GM23338 (cell line): ENCODE results near the gene FBXO2. TPM values are rescaled to one million over a fixed set of nuclear protein-coding genes. Genes with fewer than 3 reads are reported as not detected.

Experiments used
- ATAC-seq: fragments of 200-7000 bp; cut with Tn5 transposase; 3 replicates; pipeline ENCODE4 v1.9.1; 2020
- DNase-seq: peaks from one replicate; pipeline ENCODE4 v3.0.0-alpha.2; 2015; ENCODE audit warnings: low spot score
- H2AFZ ChIP-seq: fragments of 200-600 bp; sonication (generic); 2 replicates; pipeline ENCODE4 v1.8.0; 2016; ENCODE audit warnings: antibody characterized with exemption, mild to moderate bottlenecking, moderate library complexity
- H3F3A ChIP-seq: fragments of 200-600 bp; sonication (generic); replicated peaks from 2 replicates; pipeline ENCODE4 v1.8.0; 2017; ENCODE audit warnings: antibody characterized with exemption, mixed run types, low read depth
- H3K27ac ChIP-seq: fragments of 200-600 bp; sonication (generic); 2 replicates; pipeline ENCODE4 v1.6.1; 2016; ENCODE audit warnings: low read depth
- H3K27me3 ChIP-seq: fragments of 200-600 bp; sonication (generic); 2 replicates; pipeline ENCODE4 v1.8.0; 2016; ENCODE audit warnings: mild to moderate bottlenecking, mixed run types, moderate library complexity; ENCODE audit not compliant: insufficient read depth
- H3K36me3 ChIP-seq: fragments of 200-600 bp; sonication (generic); 2 replicates; pipeline ENCODE4 v1.8.0; 2016; ENCODE audit warnings: mild to moderate bottlenecking; ENCODE audit not compliant: insufficient read depth
- H3K4me1 ChIP-seq: fragments of 200-600 bp; sonication (generic); 2 replicates; pipeline ENCODE4 v1.8.0; 2016; ENCODE audit warnings: mild to moderate bottlenecking, moderate library complexity; ENCODE audit not compliant: insufficient read depth
- H3K4me2 ChIP-seq: fragments of 200-600 bp; sonication (generic); 2 replicates; pipeline ENCODE4 v1.7.1; 2017; ENCODE audit warnings: mixed run types
- H3K4me3 ChIP-seq: fragments of 200-600 bp; sonication (generic); 2 replicates; pipeline ENCODE4 v1.6.1; 2016; ENCODE audit warnings: mixed run types
- H3K79me2 ChIP-seq: fragments of 200-600 bp; sonication (generic); replicated peaks from 2 replicates; pipeline ENCODE4 v1.8.0; 2017; ENCODE audit warnings: mild to moderate bottlenecking; ENCODE audit not compliant: insufficient read depth
- H3K9me2 ChIP-seq: fragments of 200-600 bp; sonication (generic); 2 replicates; pipeline ENCODE4 v1.8.0; 2017; ENCODE audit not compliant: insufficient read depth
- H4K20me1 ChIP-seq: fragments of 200-600 bp; sonication (generic); replicated peaks from 2 replicates; pipeline ENCODE4 v1.8.0; 2017; ENCODE audit warnings: mild to moderate bottlenecking; ENCODE audit not compliant: insufficient read depth
- H3K27ac Mint-ChIP-seq: 2 replicates; pipeline ENCODE4 v1.8.0; 2020; ENCODE audit warnings: inconsistent platforms, mild to moderate bottlenecking, moderate library complexity, mixed read lengths
- H3K27me3 Mint-ChIP-seq: 3 replicates; pipeline ENCODE4 v1.8.0; 2022; ENCODE audit warnings: low read depth, mild to moderate bottlenecking, moderate library complexity, mixed read lengths, inconsistent platforms; ENCODE audit not compliant: insufficient read depth, poor library complexity
- H3K36me3 Mint-ChIP-seq: 3 replicates; pipeline ENCODE4 v1.8.0; 2021; ENCODE audit warnings: low read depth, mild to moderate bottlenecking, inconsistent platforms, moderate library complexity, mixed read lengths
- H3K4me1 Mint-ChIP-seq: 3 replicates; pipeline ENCODE4 v1.8.0; 2020; ENCODE audit warnings: mild to moderate bottlenecking, inconsistent platforms, mixed read lengths
- H3K4me3 Mint-ChIP-seq: 3 replicates; pipeline ENCODE4 v1.8.0; 2021; ENCODE audit warnings: moderate library complexity, mild to moderate bottlenecking, inconsistent platforms, mixed read lengths
- H3K9me3 Mint-ChIP-seq: 3 replicates; pipeline ENCODE4 v1.8.0; 2020; ENCODE audit warnings: moderate library complexity, mild to moderate bottlenecking, inconsistent platforms, mixed read lengths
- CREB1 ChIP-seq: fragments of 250-450 bp; sonication (Bioruptor Pico); IDR thresholded peaks from 2 replicates; pipeline ENCODE4 v1.5.0; 2020; ENCODE audit warnings: low read depth, mild to moderate bottlenecking, moderate library complexity
- CTCF ChIP-seq, 2 experiments: fragments of 200-600 bp in 1 of 2; sonication (generic) in 1 of 2; conservative IDR thresholded peaks; 2 replicates each; pipeline versions ENCODE4 v1.5.1 to v1.6.1; 2016 to 2017; ENCODE audit warnings: antibody characterized with exemption in 2 of 2, low read depth in 2 of 2, mild to moderate bottlenecking in 2 of 2, moderate library complexity in 1 of 2
- NANOG ChIP-seq: IDR thresholded peaks from 2 replicates; pipeline ENCODE4 v1.6.1; 2016; ENCODE audit warnings: antibody characterized with exemption, borderline replicate concordance
- POLR2AphosphoS5 ChIP-seq: IDR thresholded peaks from 2 replicates; pipeline ENCODE4 v1.6.1; 2016; ENCODE audit warnings: antibody characterized with exemption, low read depth
- STAT1 ChIP-seq: IDR thresholded peaks from one replicate; pipeline ENCODE4 v1.6.1; 2016; ENCODE audit warnings: antibody characterized with exemption; ENCODE audit not compliant: unreplicated experiment
- polyA plus RNA-seq: library from polyadenylated mRNA; unstranded; fragments of >200 nt; fragmentation: Nextera tagmentation; extraction: Ambion mirVana; gene quantifications from 2 replicates; pipeline ENCODE4 v1.2.1, GENCODE V29; 2016
- total RNA-seq: library from RNA; depleted of rRNA; stranded (reverse); fragments of >200 nt; shearing (Covaris generic); gene quantifications from 2 replicates; pipeline ENCODE4 v1.2.3, GENCODE V29; 2014

FBXO2 gene
- total and polyA plus RNA-seq, 2 experiments from 2014 or later, result 44.4 to 84.6 TPM

DNA sequence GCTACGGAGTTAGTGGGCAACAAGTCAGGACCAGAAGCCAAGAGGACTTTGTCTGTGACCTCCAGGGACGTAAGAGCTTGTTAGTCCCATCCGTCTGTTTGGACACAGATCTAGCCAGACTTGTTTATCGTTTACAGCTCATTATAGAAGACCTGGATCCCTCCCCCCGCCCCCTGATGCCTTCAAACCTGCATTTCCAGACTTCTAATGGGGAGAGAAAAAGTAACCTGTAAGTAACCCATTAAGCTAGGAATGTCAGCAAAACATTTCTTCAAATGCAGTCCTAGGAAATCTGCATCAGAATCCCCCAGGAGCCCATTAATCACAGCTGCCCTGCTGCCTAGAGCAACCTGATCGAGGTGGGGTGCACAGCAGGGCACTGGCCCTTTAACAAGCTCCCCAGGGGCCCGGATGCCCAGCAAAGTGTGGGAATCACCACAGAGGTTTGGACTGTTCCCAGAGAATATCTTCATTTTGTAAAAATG is 28.1 kb upstream of the FBXO2 start:
- H3K4me3 ChIP-seq, result peak overlapping the region; percentile 97
- no peak overlapping the region for H2AFZ ChIP-seq
- H3K79me2 ChIP-seq, result peaks cover 75% of the 10 kb centered on the region
- H3K36me3 ChIP-seq, result peaks cover 11% of the 10 kb centered on the region
- TF ChIP-seq NANOG, result peak; percentile 89
- TF ChIP-seq POLR2AphosphoS5, result peak; percentile 52
- TF ChIP-seq CREB1, result no peak
- DNase-seq (peak; percentile 96), ATAC-seq (peak; percentile 47)
- Mint-ChIP-seq H3K27me3 (peaks cover 14% of the 10 kb centered on the region), H3K4me1 (peaks cover 58% of the 10 kb centered on the region), H3K9me3 (no peaks in the 10 kb centered on the region; the same call in 2 of the 3 replicates), H3K27ac (peak overlapping the region; percentile 96), H3K36me3 (peaks cover 52% of the 10 kb centered on the region), H3K4me3 (peak overlapping the region; percentile 84)
- H3K27ac ChIP-seq, result peak overlapping the region; percentile 100
- H3K9me2 ChIP-seq, result no peaks in the 10 kb centered on the region
- peaks cover 58% of the 10 kb centered on the region for H3K4me1 ChIP-seq
- H3K27me3 ChIP-seq, result no peaks in the 10 kb centered on the region
- peak overlapping the region; percentile 79 for H3K4me2 ChIP-seq
- peaks cover 45% of the 10 kb centered on the region for H3F3A ChIP-seq
- peaks cover 24% of the 10 kb centered on the region for H4K20me1 ChIP-seq

GRCh38 chr1:11681071-11681771 is 27.0 kb upstream of the FBXO2 start, which contains the start of gene MAD2L2:
MAD2L2 (minus strand) TSS chr1:11681148; CDS start chr1:11680601, 547 bp downstream.
- Mint-ChIP-seq H3K36me3 (peaks cover 57% of the 10 kb centered on the region), H3K9me3 (no peaks in the 10 kb centered on the region; the same call in 2 of the 3 replicates), H3K27me3 (peaks cover 13% of the 10 kb centered on the region), H3K4me1 (peaks cover 57% of the 10 kb centered on the region), H3K27ac (peak within 1 kb of the TSS; percentile 96), H3K4me3 (peak within 1 kb of the TSS; percentile 85)
- Histone ChIP-seq H3K4me3 (peak within 1 kb of the TSS; percentile 97), H3K4me2 (peak within 1 kb of the TSS; percentile 79), H3K4me1 (peaks cover 53% of the 10 kb centered on the region), H3K36me3 (peaks cover 18% of the 10 kb centered on the region), H3K9me2 (no peaks in the 10 kb centered on the region), H4K20me1 (peaks cover 24% of the 10 kb centered on the region), H3K27ac (peak within 1 kb of the TSS; percentile 100), H3K79me2 (peaks cover 68% of the 10 kb centered on the region), H2AFZ (no peak within 1 kb of the TSS), H3F3A (peaks cover 46% of the 10 kb centered on the region), H3K27me3 (no peaks in the 10 kb centered on the region)
- DNase-seq, result peak; percentile 91
- peak; percentile 62 for ATAC-seq
- TF ChIP-seq CREB1, result peak; percentile 95
- TF ChIP-seq STAT1, result no peak
- TF ChIP-seq POLR2AphosphoS5, result peak; percentile 70; the same call in 1 of the 2 replicates
- 0 out of 4 replicates have a peak, but pooled peaks of 1 of the 2 experiments have one; percentile 0 for TF ChIP-seq CTCF (conservative IDR thresholded peaks at IDR 0.05; ENCODE audit: low read depth in 2 of 2)
